ENCODE measurements around the gene NEURL3. TPM values are rescaled to one million over a fixed set of nuclear protein-coding genes. Genes with fewer than 3 reads are reported as not detected.

Gene NEURL3
- total RNA-seq, 1 donor from 2014 or later: not detected

DNA sequence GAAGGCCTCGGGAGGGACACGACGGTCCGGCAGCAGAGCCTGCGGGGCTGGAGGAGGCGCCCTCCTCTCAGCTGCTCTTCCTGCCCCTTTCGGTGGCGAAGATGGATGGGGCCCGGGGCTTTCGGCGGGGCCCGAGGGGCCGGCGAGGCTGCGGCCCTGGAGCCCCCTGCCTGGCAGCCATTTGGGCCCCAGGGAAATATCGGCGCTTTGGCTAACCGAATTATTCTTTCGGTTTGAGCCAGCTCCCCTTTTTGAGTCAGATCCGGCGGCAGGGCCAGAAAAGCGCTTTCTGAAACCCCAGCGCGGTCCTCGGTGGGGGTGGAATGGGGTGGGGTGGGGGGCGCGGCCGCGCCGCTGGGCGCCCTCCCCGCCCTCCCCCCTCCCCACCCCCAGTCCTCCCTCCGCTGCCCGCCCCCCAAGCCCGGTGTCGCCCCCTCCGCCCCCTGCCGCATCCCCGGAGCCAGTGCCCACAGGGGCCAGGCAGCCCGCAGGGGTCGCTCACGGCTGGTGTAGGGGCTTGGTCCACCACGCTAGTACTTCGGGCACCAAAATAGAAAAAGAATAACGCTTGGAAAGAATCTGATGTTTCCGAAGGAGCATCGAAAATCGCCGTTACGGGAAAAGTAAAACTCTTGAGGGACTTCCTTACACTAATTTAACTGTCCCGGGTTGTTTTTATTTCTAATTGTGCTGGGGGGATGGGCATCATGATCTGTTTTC is 22.3 kb upstream of the NEURL3 start:
- ATAC-seq: no peak

DNA sequence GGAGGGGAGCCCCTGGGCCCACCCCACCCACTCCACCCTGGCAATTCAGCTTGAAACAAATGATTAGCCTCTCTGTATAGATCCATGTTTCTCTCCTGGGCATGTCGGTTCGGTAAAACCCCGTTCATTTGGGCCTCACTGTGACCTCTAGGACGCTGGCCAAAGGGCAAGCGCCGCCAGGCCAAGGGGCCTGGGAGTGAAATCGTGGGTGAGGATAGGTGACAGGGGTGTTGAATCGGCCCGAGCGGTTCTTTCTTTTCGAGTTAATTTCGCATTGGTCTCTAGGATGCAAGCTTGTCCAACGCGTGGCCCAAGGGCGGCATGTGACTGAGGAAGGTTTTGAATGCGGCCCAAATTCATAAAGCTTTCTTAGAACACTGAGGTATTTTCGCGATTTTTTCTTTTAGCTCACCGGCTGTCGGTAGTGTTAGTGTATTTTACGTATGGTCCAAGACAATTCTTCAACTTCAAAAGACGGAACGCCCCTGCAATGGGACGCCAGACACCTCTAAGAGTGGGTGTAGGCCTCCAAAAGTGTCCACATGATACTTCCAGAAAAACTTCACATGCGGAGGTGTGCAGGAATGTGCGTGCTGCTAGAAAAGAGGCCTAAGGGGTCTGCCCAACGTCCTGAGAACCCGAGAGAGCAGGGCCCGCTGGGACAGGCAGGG is 21.6 kb upstream of the NEURL3 start:
- ATAC-seq: no peak

DNA sequence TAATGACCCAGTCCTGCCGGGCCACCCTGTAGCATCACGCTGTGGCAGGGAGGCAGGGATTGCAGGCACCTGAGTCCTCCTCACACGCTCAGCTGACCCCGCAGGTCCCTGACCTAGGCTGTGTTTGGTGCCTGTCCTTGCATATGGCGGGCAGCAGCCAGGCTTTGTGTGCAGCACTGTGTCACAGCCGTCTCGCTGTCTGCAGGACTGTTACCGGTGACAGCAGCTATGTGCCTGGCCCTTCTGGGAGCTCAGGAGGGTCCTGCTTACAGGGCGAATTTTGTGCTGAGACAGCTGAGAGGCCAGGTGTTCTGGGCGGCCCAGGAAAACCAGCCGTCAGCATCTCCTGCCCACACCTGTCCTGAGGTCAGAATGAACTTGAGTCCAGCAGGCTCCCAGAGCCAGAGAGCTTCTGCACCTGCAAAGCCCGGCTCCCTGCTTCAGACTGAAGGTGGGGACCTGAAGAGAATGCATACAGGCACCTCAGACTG is 21.0 kb upstream of the NEURL3 start:
- no peak for ATAC-seq

DNA sequence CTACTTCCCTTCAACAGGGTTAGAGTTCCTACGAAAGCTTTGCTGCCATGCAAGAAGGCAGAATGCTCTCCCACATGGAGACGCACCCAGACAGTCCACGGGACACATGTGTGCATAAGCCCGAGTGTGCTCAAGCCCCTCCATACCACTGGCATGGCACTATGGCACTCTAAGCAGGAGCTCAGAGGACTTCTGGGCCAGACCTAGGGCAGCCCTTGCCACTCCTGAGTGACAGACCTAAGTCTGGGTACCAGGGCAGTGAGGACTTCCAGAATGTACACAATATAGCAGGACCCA is 20.0 kb upstream of the NEURL3 start:
- ATAC-seq: no peak

DNA sequence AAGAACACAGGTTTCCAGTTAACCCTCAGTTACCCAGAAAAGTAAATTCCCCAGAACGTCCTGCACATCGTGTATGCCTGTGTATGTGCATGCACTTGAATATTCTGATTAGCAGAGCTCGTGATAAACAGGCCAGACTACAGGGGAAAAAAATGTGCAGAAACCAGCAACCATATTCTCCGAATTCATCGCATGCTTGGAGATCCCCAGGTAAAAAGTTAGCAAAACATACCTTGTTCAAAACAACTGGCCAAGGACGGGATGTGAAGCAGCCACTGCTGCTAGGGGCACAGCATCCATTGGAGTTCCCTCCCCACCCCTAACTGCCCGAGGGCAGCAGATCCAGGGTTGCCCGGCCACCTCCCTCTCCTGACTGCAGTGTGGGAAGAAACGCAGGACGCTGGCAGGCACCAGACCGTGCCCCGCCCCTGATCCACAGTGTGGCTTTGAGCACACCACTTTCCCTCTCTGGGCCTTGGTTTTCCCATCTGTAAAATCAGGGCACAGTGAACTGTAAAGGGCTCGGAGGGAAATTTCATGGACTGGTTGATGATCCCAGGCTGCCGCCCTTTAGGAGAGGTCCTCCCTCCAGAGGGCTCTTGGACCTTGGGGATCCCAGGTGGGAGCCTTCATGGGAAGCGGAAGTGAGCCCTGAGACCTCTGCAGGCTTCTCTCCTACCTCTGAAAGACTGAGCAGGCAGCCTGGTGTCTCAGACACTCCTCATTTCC is 19.5 kb upstream of the NEURL3 start:
- no peak for ATAC-seq

DNA sequence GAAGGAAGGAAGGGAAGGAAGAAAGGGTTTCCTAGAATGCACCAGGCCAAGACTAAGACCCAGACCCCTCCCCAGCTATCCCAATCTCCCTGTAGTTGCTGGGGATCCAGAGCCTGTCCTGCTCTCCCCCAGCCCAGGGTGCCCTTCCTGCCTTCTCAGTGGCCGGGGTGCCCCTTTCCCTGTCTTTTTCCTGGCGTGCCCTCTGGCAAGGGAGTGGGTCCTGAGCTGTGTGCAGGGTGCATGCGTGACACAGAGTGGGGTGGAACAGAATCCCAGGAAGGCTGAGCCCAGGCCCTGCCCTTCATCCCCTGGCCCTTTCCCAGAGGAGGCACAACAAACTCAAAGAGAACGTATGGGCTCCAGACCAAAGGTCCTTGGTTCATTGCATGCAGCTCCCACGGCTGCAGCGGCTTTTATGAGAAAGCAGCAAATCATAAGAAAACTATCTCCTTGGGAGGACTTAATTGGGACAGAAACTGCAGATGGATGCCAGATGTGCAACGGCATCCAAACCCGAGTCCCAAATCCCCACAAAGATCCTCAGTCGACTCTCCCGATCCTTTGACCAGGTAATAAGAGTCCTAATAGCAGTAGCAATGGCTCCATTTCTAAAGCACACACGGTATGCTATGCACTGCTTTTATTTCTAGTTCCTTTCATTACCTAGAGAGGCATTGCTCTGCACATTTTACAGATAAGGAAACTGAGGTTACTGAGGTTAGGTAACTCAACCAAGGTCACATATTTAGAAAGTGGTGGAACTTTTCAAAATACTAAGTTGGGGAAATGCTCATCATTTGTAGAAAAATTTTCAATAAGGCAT is 18.7 kb upstream of the NEURL3 start:
- no peak for ATAC-seq

DNA sequence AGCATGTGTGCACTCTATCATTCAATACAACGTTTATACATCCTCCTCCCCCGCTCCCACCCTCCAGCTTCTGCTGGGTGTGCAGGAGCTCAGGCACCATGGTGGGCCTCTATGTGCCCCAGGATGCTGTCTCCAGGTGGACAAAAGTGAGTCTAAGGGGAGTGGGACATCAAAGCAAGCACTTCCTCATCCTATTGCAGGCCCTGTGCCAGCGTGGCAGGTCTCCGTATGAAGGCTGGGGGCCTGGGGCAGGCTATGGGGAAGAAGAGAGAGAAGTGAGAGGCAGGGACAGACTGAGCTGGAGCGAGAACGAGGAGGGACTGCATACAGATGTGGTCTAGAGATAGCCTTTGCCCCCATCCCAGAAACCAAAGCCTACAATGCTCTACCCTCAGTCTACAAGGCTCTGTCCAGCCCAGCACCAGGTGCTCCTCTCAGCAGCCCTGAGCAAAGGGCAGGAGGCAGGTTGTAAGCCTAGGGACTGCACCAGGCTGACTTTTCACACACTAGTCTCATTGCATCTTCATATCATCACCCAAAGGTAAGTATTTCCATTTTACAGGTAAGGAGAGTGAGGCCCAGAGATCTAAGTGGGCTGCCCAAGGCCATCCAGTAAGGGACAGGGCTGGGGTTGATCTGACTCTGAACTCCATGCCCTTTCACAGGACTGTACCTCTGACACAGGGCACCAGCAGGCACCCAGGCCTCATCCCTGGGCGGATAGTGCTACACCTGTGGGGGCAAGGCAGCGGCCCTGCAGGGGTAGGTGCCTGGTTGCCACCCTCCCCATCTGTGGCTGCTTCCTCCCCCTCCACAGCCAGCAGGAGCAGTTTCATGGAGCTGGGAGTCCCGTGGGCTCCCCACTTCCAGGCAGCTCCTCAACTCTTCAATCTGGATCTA is 17.4 kb upstream of the NEURL3 start:
- ATAC-seq: no peak

DNA sequence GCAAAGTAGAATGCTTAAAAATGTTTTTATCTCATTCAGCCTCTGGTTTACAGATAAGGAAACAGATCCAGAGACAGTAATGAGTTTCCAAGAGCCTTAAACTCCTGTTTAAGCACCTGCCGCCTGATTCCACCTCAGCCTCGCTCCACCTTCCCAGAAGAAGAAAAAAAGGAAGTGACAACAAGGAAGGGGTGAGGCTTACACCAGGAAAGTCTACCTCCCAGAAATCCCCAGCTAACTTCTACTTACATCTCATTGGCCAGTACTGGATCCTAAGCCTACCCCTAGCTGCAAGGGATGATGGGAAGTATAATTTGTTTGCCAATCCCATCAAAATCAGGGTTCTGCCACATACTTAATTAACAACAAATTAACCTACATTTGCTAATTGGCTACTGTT is 16.1 kb upstream of the NEURL3 start:
- ATAC-seq: no peak

DNA sequence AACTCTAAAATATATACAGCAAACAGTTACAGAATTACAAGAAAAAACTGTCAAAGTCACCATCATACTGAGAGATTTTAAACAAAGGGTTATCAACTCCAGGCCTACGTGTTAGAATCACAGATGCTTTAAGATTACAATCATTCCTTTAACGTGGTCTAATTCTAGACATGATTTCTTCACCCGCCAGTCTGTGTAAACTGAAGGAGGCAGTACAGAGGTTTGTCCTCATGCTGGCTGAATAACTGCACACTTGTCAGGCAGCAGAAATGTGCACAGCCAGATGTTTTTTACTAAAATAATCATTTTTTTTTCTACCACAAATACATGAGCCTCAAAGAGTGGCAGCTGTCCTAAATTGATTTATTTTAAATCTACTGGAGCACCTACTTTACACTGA is 15.5 kb upstream of the NEURL3 start:
- no peak for ATAC-seq

DNA sequence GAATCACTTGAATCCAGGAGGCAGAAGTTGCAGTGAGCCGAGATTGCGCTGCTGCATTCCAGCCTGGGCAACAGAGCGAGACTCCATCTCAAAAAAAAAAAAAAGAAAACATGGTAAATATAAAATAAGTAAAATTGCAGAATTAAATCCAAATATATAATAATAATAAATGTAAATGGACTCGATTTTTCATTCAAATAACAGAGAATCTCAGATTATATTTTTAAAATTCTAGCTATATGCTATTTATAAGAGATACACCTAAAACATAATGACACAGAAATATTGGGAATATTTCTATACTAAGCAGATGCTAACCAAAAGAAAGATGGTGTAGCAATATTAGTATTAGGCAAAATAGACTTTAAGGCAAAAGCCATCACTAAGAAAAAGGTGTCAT is 15.1 kb upstream of the NEURL3 start:
- no peak for ATAC-seq

DNA sequence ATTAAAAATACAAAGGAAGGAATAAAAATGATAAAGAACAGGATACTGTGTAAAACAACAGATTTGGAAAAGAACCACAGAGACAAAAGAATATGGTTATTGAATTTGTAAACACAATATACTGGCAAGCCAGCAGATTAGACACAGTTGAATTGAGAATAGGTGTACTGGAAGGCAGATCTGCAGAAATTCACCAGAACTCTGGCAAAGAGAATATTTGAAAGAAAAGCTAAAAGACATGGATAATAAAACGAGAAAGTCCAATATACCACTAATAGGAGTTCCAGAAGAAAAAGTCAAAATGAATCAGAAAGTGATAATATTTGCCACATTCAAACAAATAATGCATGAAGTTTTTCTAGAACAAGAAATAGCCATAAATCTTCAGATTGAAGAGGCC is 11.9 kb upstream of the NEURL3 start:
- no peak for ATAC-seq

DNA sequence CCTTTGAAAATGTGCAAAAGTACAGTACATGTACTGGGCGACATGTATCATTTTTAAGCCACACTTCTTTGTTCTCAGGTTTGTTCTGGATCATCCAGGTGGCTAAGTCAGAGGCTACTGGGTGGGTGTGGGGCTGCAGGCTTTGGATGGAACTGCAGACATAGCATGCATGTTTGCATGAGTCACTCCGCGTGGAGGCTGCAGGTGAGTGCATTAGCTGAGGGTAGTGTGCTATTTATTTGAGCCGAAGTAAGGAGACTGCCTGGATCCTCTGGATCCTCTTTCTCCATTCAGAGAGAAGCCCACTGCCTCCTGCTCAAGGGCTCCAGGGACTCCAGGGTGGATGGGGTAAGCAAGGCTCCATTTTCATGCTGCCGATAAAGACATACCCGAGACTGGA is 9.4 kb upstream of the NEURL3 start:
- peak; percentile 51 for ATAC-seq

DNA sequence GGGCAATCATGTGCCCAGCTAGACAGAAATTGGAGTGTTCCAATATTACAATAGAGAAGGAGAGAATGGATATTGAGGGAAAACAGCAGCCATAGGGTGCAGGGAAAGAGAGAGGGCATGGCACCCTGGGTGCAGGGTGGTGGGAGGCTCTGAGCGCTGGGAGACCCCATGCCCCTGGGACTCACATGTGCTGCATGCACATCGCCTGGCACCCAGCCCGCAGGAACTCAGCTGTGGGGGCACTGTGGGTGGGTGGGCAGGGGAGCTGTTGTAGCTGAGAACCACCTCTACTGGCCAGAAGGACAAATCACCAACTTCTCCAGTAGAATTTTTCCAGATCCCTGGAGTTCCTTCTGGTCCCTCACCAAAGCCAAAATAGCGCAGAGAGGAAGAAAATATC is 7.2 kb upstream of the NEURL3 start:
- no peak for ATAC-seq

DNA sequence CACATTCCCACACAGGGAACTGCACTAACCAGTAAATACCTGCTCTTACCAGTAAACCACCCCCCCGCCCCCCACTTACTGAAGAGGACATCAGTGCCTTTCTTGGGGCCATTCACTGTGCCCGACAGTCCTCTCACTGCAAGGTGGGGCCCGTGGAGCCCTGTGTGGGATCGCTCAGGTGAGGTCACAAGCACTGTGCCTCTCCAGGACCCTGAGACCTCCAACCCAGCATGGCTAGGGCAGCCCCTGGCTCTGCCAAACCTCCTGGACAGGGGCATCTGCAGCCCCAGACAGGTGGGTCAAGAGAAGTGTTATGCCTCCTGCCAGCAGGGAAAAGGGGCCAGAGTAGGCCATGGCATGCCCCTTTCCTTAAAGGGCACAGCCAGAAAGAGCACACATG is 6.7 kb upstream of the NEURL3 start:
- no peak for ATAC-seq

DNA sequence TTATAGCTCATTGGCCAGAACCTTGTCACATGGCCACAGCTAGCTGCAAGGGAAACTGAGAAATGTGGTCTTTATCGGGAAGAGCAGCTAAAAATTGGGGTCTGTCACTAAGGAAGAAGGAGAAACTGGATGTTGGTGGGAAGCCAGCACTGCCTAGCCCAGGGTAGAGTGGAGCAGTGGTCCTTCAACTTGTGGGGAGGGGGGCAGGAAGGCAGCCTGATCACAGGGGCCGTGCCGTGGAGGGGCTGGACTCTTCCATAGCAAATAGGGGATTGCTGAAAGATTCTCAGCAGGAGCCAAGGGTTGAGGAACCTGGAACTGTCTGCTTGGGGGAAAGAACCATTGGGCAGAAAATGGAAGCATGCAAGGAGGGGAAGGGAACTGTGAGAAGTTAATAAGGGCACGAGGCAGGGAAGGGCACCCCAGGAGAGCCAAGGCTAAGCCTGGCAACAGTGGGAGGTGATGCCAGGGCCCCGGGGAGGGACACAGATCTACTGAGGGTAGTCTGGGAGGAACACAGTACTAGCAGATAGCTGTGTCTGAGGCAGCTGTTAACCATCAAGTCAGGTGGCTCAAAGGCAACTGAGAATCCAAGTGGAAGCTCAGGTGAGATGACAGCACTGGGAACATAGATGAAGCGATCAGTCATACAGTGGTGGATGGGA is 5.9 kb upstream of the NEURL3 start:
- ATAC-seq: no peak

DNA sequence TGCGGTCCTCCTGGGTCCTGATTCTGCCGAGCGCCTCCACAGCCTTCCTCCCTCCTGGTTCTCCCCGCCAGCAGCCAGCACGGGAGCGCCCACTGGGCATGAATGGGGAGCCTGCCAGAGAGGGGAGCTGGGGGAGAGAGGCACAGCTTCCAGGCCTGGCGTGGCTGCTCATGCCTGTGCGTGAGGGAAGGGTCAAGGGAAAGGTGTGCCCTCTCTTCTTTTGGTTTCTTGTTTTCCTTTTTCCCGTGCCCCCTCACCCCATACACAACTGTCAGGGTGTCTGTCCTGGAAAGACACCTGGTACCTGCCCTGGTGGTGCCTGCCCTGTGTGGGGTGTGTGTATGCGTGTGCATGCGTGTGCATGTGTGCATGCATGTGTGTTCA is 4.7 kb upstream of the NEURL3 start:
- ATAC-seq: no peak

DNA sequence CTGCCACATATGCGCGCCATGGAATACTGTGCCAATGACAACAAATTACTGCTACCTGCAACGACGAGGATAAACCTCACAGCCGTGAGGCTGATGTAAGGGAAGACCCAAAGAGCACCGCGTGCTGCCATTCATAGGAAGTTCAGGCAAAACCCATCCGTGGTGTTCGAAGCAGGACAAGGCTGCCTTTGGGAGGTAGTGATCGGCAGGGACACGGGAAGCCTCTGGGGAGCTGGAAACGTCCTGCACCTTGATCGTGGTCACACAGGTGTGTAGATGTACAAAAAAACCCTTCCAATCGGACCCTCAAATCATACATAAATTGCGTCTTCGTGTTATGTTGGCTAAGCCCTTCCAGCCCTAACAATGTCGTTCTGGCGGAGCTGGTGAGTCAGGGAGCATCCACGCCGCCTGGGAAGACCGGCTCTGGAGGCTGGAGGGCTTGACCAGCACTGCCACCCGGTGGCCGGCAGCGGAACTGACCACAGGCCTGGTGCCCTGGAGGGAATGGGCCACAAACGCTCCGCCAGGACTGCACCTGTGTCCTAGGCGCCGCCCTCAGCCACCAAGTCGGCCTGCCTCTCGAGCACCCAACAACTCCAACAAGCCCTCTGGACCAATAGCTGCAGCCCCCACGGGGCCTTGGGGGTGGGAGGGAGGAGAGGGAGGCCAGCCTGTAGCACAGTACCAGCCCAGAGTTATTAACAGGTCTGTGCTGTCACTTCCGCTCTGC is 4.1 kb upstream of the NEURL3 start:
- peak; percentile 94 for ATAC-seq

DNA sequence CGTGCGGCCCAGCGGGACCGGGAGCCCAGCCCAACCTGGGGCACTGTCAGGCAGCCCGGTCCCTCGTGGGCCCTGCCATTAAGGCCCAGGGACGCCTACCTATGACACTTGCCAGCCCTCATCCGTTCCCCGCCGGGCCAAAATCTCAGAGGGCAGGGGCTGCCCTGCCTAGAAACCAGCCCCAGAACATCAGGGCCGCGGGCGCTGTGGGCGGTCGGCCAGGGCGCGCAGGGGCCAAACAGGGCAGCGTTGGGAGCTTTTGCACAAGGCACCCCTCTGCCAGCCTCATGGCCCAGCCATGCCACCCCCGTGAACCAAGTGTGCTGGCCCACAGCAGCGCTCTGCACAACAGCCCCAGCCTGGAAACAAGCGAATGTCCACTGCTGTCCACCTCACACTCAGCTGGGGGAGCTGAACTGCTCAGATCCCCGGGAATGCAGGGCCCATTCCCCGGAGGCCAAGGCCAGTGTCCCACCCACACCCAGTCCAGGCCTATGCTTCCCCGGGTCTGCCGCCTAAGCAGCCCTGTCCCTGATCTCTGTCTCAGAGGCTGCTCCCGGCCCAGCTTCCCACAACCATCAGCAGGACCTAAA is 3.5 kb upstream of the NEURL3 start:
- ATAC-seq: no peak

DNA sequence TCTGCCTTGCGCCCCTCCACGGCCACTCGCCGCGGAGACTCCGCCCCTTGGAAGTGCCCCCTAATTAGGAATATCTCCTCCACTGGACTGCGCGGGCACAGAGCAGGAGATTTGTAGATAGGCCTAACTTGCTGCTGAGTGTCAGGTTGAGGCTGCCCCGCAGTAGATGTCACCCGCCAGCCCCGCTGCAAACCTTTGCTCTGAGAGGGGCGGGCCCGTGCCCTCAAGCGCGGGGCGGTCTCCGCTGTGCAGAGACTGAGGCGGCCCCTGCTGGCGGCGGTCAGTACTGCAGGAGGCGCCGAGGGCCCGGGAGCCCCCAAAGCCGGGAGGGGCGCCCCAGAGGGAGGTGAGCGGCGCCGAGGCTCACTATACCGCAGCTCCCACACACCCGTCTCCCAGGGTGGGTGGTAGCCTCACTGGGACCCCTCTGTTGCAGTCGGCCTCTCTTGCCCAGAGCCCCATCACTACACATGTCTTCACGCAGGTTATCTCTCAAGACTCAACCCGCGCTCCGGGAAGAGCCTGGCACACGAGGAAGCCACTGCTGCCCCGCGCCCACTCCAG is 2.9 kb upstream of the NEURL3 start:
- peak; percentile 75 for ATAC-seq

DNA sequence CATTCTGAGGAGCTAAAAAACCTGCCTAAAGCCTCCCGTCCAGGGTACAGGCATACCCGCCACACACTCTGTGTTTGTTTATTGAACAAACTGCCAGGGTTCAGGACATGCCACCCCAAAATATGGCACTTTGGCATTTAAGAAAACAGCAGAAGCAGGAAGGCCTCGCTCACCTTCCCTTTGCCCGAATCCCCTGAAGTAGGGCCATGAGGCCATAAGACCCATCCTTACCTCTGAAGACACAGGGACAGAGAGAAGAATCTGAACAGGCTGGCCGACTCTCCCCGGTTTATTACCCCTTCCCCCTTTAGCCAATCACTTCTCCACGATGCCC is 1.7 kb upstream of the NEURL3 start:
- no peak for ATAC-seq
